CD4-positive, alpha-beta T cell treated with Interleukin-2 at 100 ng/mL for 4 hours (primary cell): ENCODE results near the gene ZP1.
A peak's percentile ranks its signal among the peaks of the same experiment; 100 is the strongest.
"Not testable (repeated sequence)": the region's sequence is repeated elsewhere in the genome, so short reads cannot be mapped to it uniquely, and the experiment has no call there.

Source experiments
- DNase-seq: peaks from one replicate; pipeline ENCODE4 v3.0.0-alpha.2; 2020; ENCODE audit warnings: low spot score

ZP1 gene

GRCh38 chr11:60866911-60867870 is at the start of gene ZP1:
ZP1 (plus strand) TSS chr11:60867542; CDS start chr11:60867562, 20 bp downstream.
- DNase-seq, result no peak

- no peak for DNase-seq
Measured at GRCh38 chr11:60818057-60818456, 49.3 kb upstream of the ZP1 start.

GRCh38 chr11:60821827-60822599 is 45.3 kb upstream of the ZP1 start:
- no peak for DNase-seq

- not testable (repeated sequence) for DNase-seq
Measured at GRCh38 chr11:60823745-60824306, 43.5 kb upstream of the ZP1 start.

GRCh38 chr11:60825118-60825517 is 42.2 kb upstream of the ZP1 start:
- DNase-seq, result no peak

- DNase-seq, result no peak
Measured at GRCh38 chr11:60825790-60826189, 41.6 kb upstream of the ZP1 start.

- no peak for DNase-seq
Measured at GRCh38 chr11:60830478-60831142, 36.7 kb upstream of the ZP1 start.

GRCh38 chr11:60831143-60831500 is 36.2 kb upstream of the ZP1 start:
- peak; percentile 80 for DNase-seq

- no peak for DNase-seq
Measured at GRCh38 chr11:60831501-60832079, 35.8 kb upstream of the ZP1 start.

- DNase-seq, result no peak
Measured at GRCh38 chr11:60834742-60835533, 32.4 kb upstream of the ZP1 start.

- no peak for DNase-seq
Measured at GRCh38 chr11:60835534-60835846, 31.9 kb upstream of the ZP1 start.

GRCh38 chr11:60836866-60837515 is 30.4 kb upstream of the ZP1 start:
- no peak for DNase-seq

- DNase-seq, result no peak
Measured at GRCh38 chr11:60838132-60838531, 29.2 kb upstream of the ZP1 start.

- no peak for DNase-seq
Measured at GRCh38 chr11:60840470-60841430, 26.6 kb upstream of the ZP1 start.

GRCh38 chr11:60841797-60842667 is 25.3 kb upstream of the ZP1 start, which contains the start of gene CCDC86:
CCDC86 (plus strand) TSS chr11:60842113; CDS start chr11:60842125, 12 bp downstream.
- DNase-seq, result peak; percentile 97

- DNase-seq, result no peak
Measured at GRCh38 chr11:60842668-60843600, 24.4 kb upstream of the ZP1 start.
